ENCODE results near the gene WDCP. TPM values are rescaled to one million over a fixed set of nuclear protein-coding genes. Genes with fewer than 3 reads are reported as not detected.
"Not testable (repeated sequence)": the region's sequence is repeated elsewhere in the genome, so short reads cannot be mapped to it uniquely, and the experiment has no call there.

WDCP gene
- total RNA-seq, 6 donors from 2014 or later, result 1.0 to 10.6 (median 4.6) TPM

- no peak for TF ChIP-seq CTCF (IDR thresholded peaks at IDR 0.05)
- no peak for TF ChIP-seq POLR2AphosphoS5 (IDR thresholded peaks at IDR 0.05)
- no peak for TF ChIP-seq EP300 (IDR thresholded peaks at IDR 0.05)
- TF ChIP-seq POLR2A (IDR thresholded peaks at IDR 0.05), result no peak
- H3K36me3 ChIP-seq, result no peaks in the 10 kb centered on the region
- DNase-seq, result no peak
- H3K4me3 ChIP-seq, result peak overlapping the region; percentile 61 to 92 (median 71)
- H3K9me3 ChIP-seq, result no peaks in the 10 kb centered on the region
- H3K4me1 ChIP-seq, result peaks cover 16 to 42% (median 22%) of the 10 kb centered on the region in 4 donors
- H3K27ac ChIP-seq, result peak overlapping the region in 1 of 4 donors; percentile 80
- ATAC-seq (ENCODE audit: low FRiP score in 2 of 2), result no peak
- 32 to 35% methylated on average over 23 of the region's 23 CpGs for WGBS, 2 donors
- H3K27me3 ChIP-seq, result no peaks in the 10 kb centered on the region
Measured at GRCh38 chr2:24048769-24049484, 1.7 kb upstream of the WDCP start.

GRCh38 chr2:24047703-24048033, 477 bp upstream of the WDCP start:
- Histone ChIP-seq H3K36me3 (no peaks in the 10 kb centered on the region), H3K4me1 (peaks cover 16 to 42% (median 22%) of the 10 kb centered on the region in 4 donors), H3K9me3 (no peaks in the 10 kb centered on the region), H3K4me3 (peak overlapping the region in 3 of 4 donors; percentile 88 to 96 (median 89)), H3K27me3 (no peaks in the 10 kb centered on the region), H3K27ac (no peak overlapping the region)
- no peak for DNase-seq
- TF ChIP-seq POLR2AphosphoS5 (IDR thresholded peaks at IDR 0.05), result no peak
- TF ChIP-seq POLR2A (IDR thresholded peaks at IDR 0.05), result no peak
- TF ChIP-seq CTCF (IDR thresholded peaks at IDR 0.05), result no peak
- TF ChIP-seq EP300 (IDR thresholded peaks at IDR 0.05), result no peak
- 43 to 51% methylated on average over 8 of the region's 8 CpGs for WGBS, 2 donors
- no peak for ATAC-seq (ENCODE audit: low FRiP score in 2 of 2)

GRCh38 chr2:24046599-24046929, 627 bp downstream of the WDCP start:
- DNase-seq, result no peak
- peak overlapping the region in 2 of 4 donors; percentile 81 to 82 for H3K27ac ChIP-seq
- TF ChIP-seq POLR2AphosphoS5 (IDR thresholded peaks at IDR 0.05) (no peak), CTCF (IDR thresholded peaks at IDR 0.05) (no peak), POLR2A (IDR thresholded peaks at IDR 0.05) (no peak), EP300 (IDR thresholded peaks at IDR 0.05) (no peak)
- ATAC-seq (ENCODE audit: low FRiP score in 2 of 2), result no peak
- H3K36me3 ChIP-seq, result no peaks in the 10 kb centered on the region
- WGBS, 2 donors, result 3 to 7% methylated on average over 2 of the region's 2 CpGs
- no peaks in the 10 kb centered on the region for H3K27me3 ChIP-seq
- peak overlapping the region; percentile 86 to 96 (median 88) for H3K4me3 ChIP-seq
- H3K4me1 ChIP-seq, result peaks cover 16 to 42% (median 22%) of the 10 kb centered on the region in 4 donors
- no peaks in the 10 kb centered on the region for H3K9me3 ChIP-seq

- H3K27ac ChIP-seq, result no peak overlapping the region
- WGBS, 2 donors, result 82 to 83% methylated on average over 11 of the region's 11 CpGs
- TF ChIP-seq POLR2A (IDR thresholded peaks at IDR 0.05) (no peak), EP300 (IDR thresholded peaks at IDR 0.05) (no peak), POLR2AphosphoS5 (IDR thresholded peaks at IDR 0.05) (no peak), CTCF (IDR thresholded peaks at IDR 0.05) (no peak)
- H3K27me3 ChIP-seq, result no peaks in the 10 kb centered on the region
- peaks cover 16 to 42% (median 22%) of the 10 kb centered on the region in 4 donors for H3K4me1 ChIP-seq
- ATAC-seq (ENCODE audit: low FRiP score in 2 of 2) (no peak), DNase-seq (no peak)
- H3K9me3 ChIP-seq, result no peaks in the 10 kb centered on the region
- no peaks in the 10 kb centered on the region for H3K36me3 ChIP-seq
- peak overlapping the region in 1 of 4 donors; percentile 96 for H3K4me3 ChIP-seq
Measured at GRCh38 chr2:24045511-24046508, 1.4 kb downstream of the WDCP start.

GRCh38 chr2:24043133-24043532, 4.1 kb downstream of the WDCP start:
- Histone ChIP-seq H3K4me1 (peaks cover 11 to 18% (median 13%) of the 10 kb centered on the region in 4 donors), H3K36me3 (peaks cover 0 to 13% (median 10%) of the 10 kb centered on the region in 4 donors)
- ATAC-seq (ENCODE audit: low FRiP score in 2 of 2); H3K9me3 ChIP-seq; DNase-seq; H3K4me3 ChIP-seq; H3K27me3 ChIP-seq; H3K27ac ChIP-seq: not testable (repeated sequence)
- 87 to 96% methylated on average over 6 of the region's 6 CpGs for WGBS, 2 donors

Measured in upper lobe of left lung (tissue), 6 donors.